ENCODE measurements around the gene PARP15. TPM values are rescaled to one million over a fixed set of nuclear protein-coding genes. Genes with fewer than 3 reads are reported as not detected.
A peak's percentile ranks its signal among the peaks of the same experiment; 100 is the strongest.

PARP15 gene
- total RNA-seq (2021) (0.15 to 0.39 TPM (median 0.37 TPM) in 3 replicates), Bru-seq, nascent RNA (percentile 16 among the genes with signal in this experiment)
- long read RNA-seq, experiment 1, partial matches to known transcripts: 0 of 2 reads
- long read RNA-seq, experiment 1, other reads (novel, unspliced or antisense): 1 of 2 reads
- long read RNA-seq, experiment 2: 0 reads
- long read RNA-seq, experiment 3: 0 reads

DNA sequence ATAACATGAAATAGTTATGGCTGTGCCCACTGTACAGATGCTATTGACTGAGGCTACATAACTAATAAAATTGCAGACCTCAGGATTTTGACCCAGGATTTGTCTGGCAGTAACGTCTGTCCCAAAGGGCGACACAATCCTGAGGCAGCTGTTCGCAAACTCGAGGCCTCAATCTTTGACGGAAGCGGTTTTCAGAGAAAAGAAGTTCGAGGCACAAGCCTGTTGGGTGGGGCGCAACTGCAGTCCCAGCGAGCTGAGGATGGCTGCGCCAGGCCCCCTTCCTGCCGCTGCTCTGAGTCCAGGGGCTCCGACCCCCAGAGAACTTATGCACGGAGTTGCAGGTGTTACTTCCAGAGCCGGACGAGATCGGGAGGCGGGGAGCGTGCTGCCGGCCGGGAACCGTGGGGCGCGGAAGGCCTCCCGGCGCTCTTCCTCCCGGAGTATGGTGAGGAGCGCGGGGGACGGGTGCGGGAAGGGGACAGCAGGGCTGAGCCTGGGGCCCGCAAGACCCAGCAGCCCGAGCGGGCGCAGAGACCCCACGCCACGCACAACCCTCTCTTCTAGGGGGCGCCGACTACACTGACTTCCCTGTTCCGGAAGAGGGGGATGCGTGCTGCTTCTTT is at the start of gene PARP15:
Gene PARP15 (plus strand): TSS at position 242 of the 623 bp plus-strand sequence. CDS start 18 bp downstream, at position 260.
- H3K36me3 Mint-ChIP-seq: peaks cover 13% of the 10 kb centered on the region
- peaks cover 24% of the 10 kb centered on the region for H3K4me1 Mint-ChIP-seq
- peaks cover 18% of the 10 kb centered on the region for H3K9me3 Mint-ChIP-seq
- peak within 1 kb of the TSS; percentile 76 for H3K4me3 Mint-ChIP-seq
- ChIA-PET CTCF (interaction anchor here (0.6 kb wide), 1 partner anchor 18 kb away, joined by 3 read pairs; no protein-coding TSS in a partner anchor), POLR2A (no interaction called here)
- DNase-seq (ENCODE audit: low spot score) (peak; percentile 55), ATAC-seq (peak; percentile 79)
- H3K27me3 Mint-ChIP-seq (ENCODE audit: low read depth): peaks cover 21% of the 10 kb centered on the region
- no peak within 1 kb of the TSS for H3K27ac Mint-ChIP-seq
- TF ChIP-seq, protein P1, sequence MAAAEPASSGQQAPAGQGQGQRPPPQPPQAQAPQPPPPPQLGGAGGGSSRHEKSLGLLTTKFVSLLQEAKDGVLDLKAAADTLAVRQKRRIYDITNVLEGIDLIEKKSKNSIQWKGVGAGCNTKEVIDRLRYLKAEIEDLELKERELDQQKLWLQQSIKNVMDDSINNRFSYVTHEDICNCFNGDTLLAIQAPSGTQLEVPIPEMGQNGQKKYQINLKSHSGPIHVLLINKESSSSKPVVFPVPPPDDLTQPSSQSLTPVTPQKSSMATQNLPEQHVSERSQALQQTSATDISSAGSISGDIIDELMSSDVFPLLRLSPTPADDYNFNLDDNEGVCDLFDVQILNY (CRISPR knock-in tag; IDR thresholded peaks at IDR 0.05): no peak
- TF ChIP-seq ZNF425 (CRISPR knock-in tag; conservative IDR thresholded peaks at IDR 0.05): no peak
- TF ChIP-seq TEAD4 (CRISPR knock-in tag; IDR thresholded peaks at IDR 0.05): no peak
- no peak for TF ChIP-seq TP53 (CRISPR knock-in tag; IDR thresholded peaks at IDR 0.05)
- no peak for TF ChIP-seq RORB (CRISPR knock-in tag; IDR thresholded peaks at IDR 0.05)
- TF ChIP-seq ZNF423 (CRISPR knock-in tag; IDR thresholded peaks at IDR 0.05): 0 out of 2 replicates have a peak, but pooled peaks have one; percentile 15
- TF ChIP-seq, protein P2, sequence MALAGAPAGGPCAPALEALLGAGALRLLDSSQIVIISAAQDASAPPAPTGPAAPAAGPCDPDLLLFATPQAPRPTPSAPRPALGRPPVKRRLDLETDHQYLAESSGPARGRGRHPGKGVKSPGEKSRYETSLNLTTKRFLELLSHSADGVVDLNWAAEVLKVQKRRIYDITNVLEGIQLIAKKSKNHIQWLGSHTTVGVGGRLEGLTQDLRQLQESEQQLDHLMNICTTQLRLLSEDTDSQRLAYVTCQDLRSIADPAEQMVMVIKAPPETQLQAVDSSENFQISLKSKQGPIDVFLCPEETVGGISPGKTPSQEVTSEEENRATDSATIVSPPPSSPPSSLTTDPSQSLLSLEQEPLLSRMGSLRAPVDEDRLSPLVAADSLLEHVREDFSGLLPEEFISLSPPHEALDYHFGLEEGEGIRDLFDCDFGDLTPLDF (CRISPR knock-in tag; IDR thresholded peaks at IDR 0.05): no peak
- TF ChIP-seq NFATC4 (CRISPR knock-in tag; IDR thresholded peaks at IDR 0.05): no peak
- no peak for TF ChIP-seq SP1 (CRISPR knock-in tag; conservative IDR thresholded peaks at IDR 0.05)
- peak; percentile 16; the same call in 1 of the 2 replicates for TF ChIP-seq FOXP1 (CRISPR knock-in tag; IDR thresholded peaks at IDR 0.05; ENCODE audit: borderline replicate concordance)
- no peak for TF ChIP-seq NR2C2 (CRISPR knock-in tag; IDR thresholded peaks at IDR 0.05)
- TF ChIP-seq FOXJ3 (CRISPR knock-in tag; IDR thresholded peaks at IDR 0.05; ENCODE audit: borderline replicate concordance): no peak
- TF ChIP-seq E2F4 (CRISPR knock-in tag; IDR thresholded peaks at IDR 0.05; ENCODE audit: borderline replicate concordance, low read depth): no peak
- no peak for TF ChIP-seq HMGA2 (CRISPR knock-in tag; IDR thresholded peaks at IDR 0.05)
- TF ChIP-seq, protein P3, sequence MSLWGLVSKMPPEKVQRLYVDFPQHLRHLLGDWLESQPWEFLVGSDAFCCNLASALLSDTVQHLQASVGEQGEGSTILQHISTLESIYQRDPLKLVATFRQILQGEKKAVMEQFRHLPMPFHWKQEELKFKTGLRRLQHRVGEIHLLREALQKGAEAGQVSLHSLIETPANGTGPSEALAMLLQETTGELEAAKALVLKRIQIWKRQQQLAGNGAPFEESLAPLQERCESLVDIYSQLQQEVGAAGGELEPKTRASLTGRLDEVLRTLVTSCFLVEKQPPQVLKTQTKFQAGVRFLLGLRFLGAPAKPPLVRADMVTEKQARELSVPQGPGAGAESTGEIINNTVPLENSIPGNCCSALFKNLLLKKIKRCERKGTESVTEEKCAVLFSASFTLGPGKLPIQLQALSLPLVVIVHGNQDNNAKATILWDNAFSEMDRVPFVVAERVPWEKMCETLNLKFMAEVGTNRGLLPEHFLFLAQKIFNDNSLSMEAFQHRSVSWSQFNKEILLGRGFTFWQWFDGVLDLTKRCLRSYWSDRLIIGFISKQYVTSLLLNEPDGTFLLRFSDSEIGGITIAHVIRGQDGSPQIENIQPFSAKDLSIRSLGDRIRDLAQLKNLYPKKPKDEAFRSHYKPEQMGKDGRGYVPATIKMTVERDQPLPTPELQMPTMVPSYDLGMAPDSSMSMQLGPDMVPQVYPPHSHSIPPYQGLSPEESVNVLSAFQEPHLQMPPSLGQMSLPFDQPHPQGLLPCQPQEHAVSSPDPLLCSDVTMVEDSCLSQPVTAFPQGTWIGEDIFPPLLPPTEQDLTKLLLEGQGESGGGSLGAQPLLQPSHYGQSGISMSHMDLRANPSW (CRISPR knock-in tag; conservative IDR thresholded peaks at IDR 0.05; ENCODE audit: low read depth): no peak
- TF ChIP-seq, protein P4, sequence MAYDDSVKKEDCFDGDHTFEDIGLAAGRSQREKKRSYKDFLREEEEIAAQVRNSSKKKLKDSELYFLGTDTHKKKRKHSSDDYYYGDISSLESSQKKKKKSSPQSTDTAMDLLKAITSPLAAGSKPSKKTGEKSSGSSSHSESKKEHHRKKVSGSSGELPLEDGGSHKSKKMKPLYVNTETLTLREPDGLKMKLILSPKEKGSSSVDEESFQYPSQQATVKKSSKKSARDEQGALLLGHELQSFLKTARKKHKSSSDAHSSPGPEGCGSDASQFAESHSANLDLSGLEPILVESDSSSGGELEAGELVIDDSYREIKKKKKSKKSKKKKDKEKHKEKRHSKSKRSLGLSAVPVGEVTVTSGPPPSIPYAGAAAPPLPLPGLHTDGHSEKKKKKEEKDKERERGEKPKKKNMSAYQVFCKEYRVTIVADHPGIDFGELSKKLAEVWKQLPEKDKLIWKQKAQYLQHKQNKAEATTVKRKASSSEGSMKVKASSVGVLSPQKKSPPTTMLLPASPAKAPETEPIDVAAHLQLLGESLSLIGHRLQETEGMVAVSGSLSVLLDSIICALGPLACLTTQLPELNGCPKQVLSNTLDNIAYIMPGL (CRISPR knock-in tag; IDR thresholded peaks at IDR 0.05): peak; percentile 29; the same call in 1 of the 2 replicates
- 0 out of 2 replicates have a peak, but pooled peaks have one; percentile 29 for TF ChIP-seq CREB1 (CRISPR knock-in tag; IDR thresholded peaks at IDR 0.05)
- TF ChIP-seq MLX (CRISPR knock-in tag; IDR thresholded peaks at IDR 0.05): no peak
- TF ChIP-seq ETV6 (CRISPR knock-in tag; IDR thresholded peaks at IDR 0.05): peak; percentile 62; the same call in 1 of the 2 replicates
- TF ChIP-seq CDX4 (CRISPR knock-in tag; IDR thresholded peaks at IDR 0.05; ENCODE audit: borderline replicate concordance): no peak
- no peak for TF ChIP-seq FOXK1 (CRISPR knock-in tag; IDR thresholded peaks at IDR 0.05)
- no peak for TF ChIP-seq SMAD4 (CRISPR knock-in tag; IDR thresholded peaks at IDR 0.05)
- TF ChIP-seq ERG (CRISPR knock-in tag; IDR thresholded peaks at IDR 0.05): no peak

Measured in WTC11 (cell line).